ENCODE data around the gene EEA1.

Gene EEA1

GRCh38 chr12:92721130-92721529, 208.0 kb downstream of the EEA1 start:
- DNase-seq (ENCODE audit: low read depth in 2 of 3, low spot score in 1 of 3) = no peak

Data from stimulated activated CD4-positive, alpha-beta T cell treated with anti-CD3 and anti-CD28 coated beads, Interleukin-12 subunit alpha, Interleukin-12 subunit beta, amount 100 ng/mL, for 48 hours (primary cell).